ENCODE data around the gene PRICKLE3.

The PRICKLE3 gene

GRCh38 chrX:49186125-49187027, at the start of gene PRICKLE3:
TSS of gene PRICKLE3 (minus strand) at chrX:49186373. CDS start at chrX:49186297, 76 bp downstream.
- DNase-seq (ENCODE audit: low read depth in 2 of 2): peak; percentile 47 to 69

GRCh38 chrX:49233887-49234555, 47.8 kb upstream of the PRICKLE3 start:
- DNase-seq (ENCODE audit: low read depth in 2 of 2): no peak

GRCh38 chrX:49233176-49233575, 47.0 kb upstream of the PRICKLE3 start, which contains the start of gene CACNA1F:
TSS of gene CACNA1F (minus strand) at chrX:49233340. CDS start at chrX:49233309, 31 bp downstream.
- DNase-seq (ENCODE audit: low read depth in 2 of 2): no peak

- no peak for DNase-seq (ENCODE audit: low read depth in 2 of 2)
Observed at GRCh38 chrX:49232525-49232924, 46.4 kb upstream of the PRICKLE3 start.

GRCh38 chrX:49231333-49232000, 45.3 kb upstream of the PRICKLE3 start:
- DNase-seq (ENCODE audit: low read depth in 2 of 2): no peak

GRCh38 chrX:49230500-49231232, 44.5 kb upstream of the PRICKLE3 start:
- DNase-seq (ENCODE audit: low read depth in 2 of 2): peak; percentile 12 to 39

GRCh38 chrX:49228185-49228584, 42.0 kb upstream of the PRICKLE3 start:
- DNase-seq (ENCODE audit: low read depth in 2 of 2): no peak

- no peak for DNase-seq (ENCODE audit: low read depth in 2 of 2)
Observed at GRCh38 chrX:49227726-49228125, 41.6 kb upstream of the PRICKLE3 start.

GRCh38 chrX:49226946-49227345, 40.8 kb upstream of the PRICKLE3 start:
- DNase-seq (ENCODE audit: low read depth in 2 of 2): no peak

- DNase-seq (ENCODE audit: low read depth in 2 of 2): no peak
Observed at GRCh38 chrX:49225858-49226257, 39.7 kb upstream of the PRICKLE3 start.

- no peak for DNase-seq (ENCODE audit: low read depth in 2 of 2)
Observed at GRCh38 chrX:49221868-49222267, 35.7 kb upstream of the PRICKLE3 start.

GRCh38 chrX:49220100-49220499, 33.9 kb upstream of the PRICKLE3 start:
- DNase-seq (ENCODE audit: low read depth in 2 of 2): no peak

GRCh38 chrX:49214996-49215526, 28.9 kb upstream of the PRICKLE3 start:
- DNase-seq (ENCODE audit: low read depth in 2 of 2): no peak

- DNase-seq (ENCODE audit: low read depth in 2 of 2): no peak
Observed at GRCh38 chrX:49214416-49214815, 28.2 kb upstream of the PRICKLE3 start.

GRCh38 chrX:49212861-49213260, 26.7 kb upstream of the PRICKLE3 start:
- no peak for DNase-seq (ENCODE audit: low read depth in 2 of 2)

- DNase-seq (ENCODE audit: low read depth in 2 of 2): no peak
Observed at GRCh38 chrX:49212209-49212608, 26.0 kb upstream of the PRICKLE3 start.

- no peak for DNase-seq (ENCODE audit: low read depth in 2 of 2)
Observed at GRCh38 chrX:49211074-49211473, 24.9 kb upstream of the PRICKLE3 start.

- no peak for DNase-seq (ENCODE audit: low read depth in 2 of 2)
Observed at GRCh38 chrX:49210406-49210805, 24.2 kb upstream of the PRICKLE3 start.

- DNase-seq (ENCODE audit: low read depth in 2 of 2): no peak
Observed at GRCh38 chrX:49209434-49210251, 23.5 kb upstream of the PRICKLE3 start.

- no peak for DNase-seq (ENCODE audit: low read depth in 2 of 2)
Observed at GRCh38 chrX:49208399-49208798, 22.2 kb upstream of the PRICKLE3 start.

All from stimulated activated CD4-positive, alpha-beta T cell treated with anti-CD3 and anti-CD28 coated beads, Interleukin-1b, Interleukin-23, amount 100 ng/mL, for 4 hours (primary cell).